K562 (cell line): ENCODE measurements around the gene UQCC2. TPM values are rescaled to one million over a fixed set of nuclear protein-coding genes. Genes with fewer than 3 reads are reported as not detected.

Experiments
- CXXC5 ChIP-seq: fragments of 250-450 bp; sonication (Bioruptor Pico); IDR thresholded peaks from 2 replicates; pipeline ENCODE4 v1.8.0; 2022; ENCODE audit warnings: inconsistent platforms, mild to moderate bottlenecking, moderate library complexity
- EWSR1 ChIP-seq: fragments of 450-650 bp; IDR thresholded peaks from 2 replicates; pipeline ENCODE4 v1.6.1; 2018; ENCODE audit warnings: borderline replicate concordance, mild to moderate bottlenecking, low read depth, moderate library complexity; ENCODE audit not compliant: partially characterized antibody
- LCOR ChIP-seq: sonication (generic); formaldehyde crosslinking; IDR thresholded peaks from 2 replicates; pipeline ENCODE4 v1.8.0; 2022; ENCODE audit warnings: mild to moderate bottlenecking, missing genetic modification reagents
- MTA1 ChIP-seq: fragments of 450-650 bp; IDR thresholded peaks from 2 replicates; pipeline ENCODE4 v1.6.1; 2017; ENCODE audit warnings: borderline replicate concordance
- NCOA2 ChIP-seq, 2 experiments: fragments of 450-650 bp; IDR thresholded peaks; 2 replicates each; pipeline ENCODE4 v1.6.1; 2018; ENCODE audit warnings: mild to moderate bottlenecking in 2 of 2, moderate library complexity in 1 of 2; ENCODE audit not compliant: partially characterized antibody in 2 of 2
- TCF15 ChIP-seq: fragments of 250-450 bp; sonication (Bioruptor Pico); IDR thresholded peaks from 2 replicates; pipeline ENCODE4 v1.8.0; 2022; ENCODE audit warnings: moderate library complexity, mild to moderate bottlenecking, inconsistent platforms
- ZNF717 ChIP-seq: fragments of 250-450 bp; sonication (Bioruptor Pico); IDR thresholded peaks from 2 replicates; pipeline ENCODE4 v1.5.0; 2021
- polyA plus RNA-seq, 8 experiments: library from polyadenylated mRNA; depleted of rRNA in 4 of 8; stranded (reverse) in 5 of 8; unstranded in 3 of 8; fragments of >200 nt; fragmentation: Nextera tagmentation in 2 of 8; fragmentation: Illumina TruSeq in 1 of 8; extraction: Ambion mirVana in 2 of 8; extraction: Trizol in 1 of 8; gene quantifications; 2 replicates each; pipeline versions ENCODE4 v1.2.1 to v1.2.3, GENCODE V29; 2011 to 2014; ENCODE audit warnings: inconsistent platforms in 1 of 8, missing spikeins in 1 of 8
- total RNA-seq, 7 experiments: library from RNA; depleted of rRNA in 6 of 7; stranded (reverse); fragments of >200 nt in 6 of 7; fragmentation: Illumina TruSeq in 2 of 7; extraction: Trizol in 2 of 7; gene quantifications; 2 replicates each; pipeline versions ENCODE4 v1.2.1 to v1.2.3, GENCODE V29; 2011 to 2021; ENCODE audit warnings: low replicate concordance in 1 of 7
- TF ChIP-seq, protein P1 (sequence below): IDR thresholded peaks from 2 replicates; pipeline ENCODE4 v1.6.1; 2012; ENCODE audit warnings: low read depth, low read length, improper control_type of control experiment, borderline replicate concordance
- TF ChIP-seq, protein P2 (sequence below), 2 experiments: fragments of 450-650 bp in 1 of 2; sonication (generic) in 1 of 2; formaldehyde crosslinking in 1 of 2; IDR thresholded peaks in 1 of 2; conservative IDR thresholded peaks in 1 of 2; 2 replicates each; pipeline versions ENCODE4 v1.6.1 to v1.8.1; 2016 to 2023; ENCODE audit warnings: mild to moderate bottlenecking in 2 of 2, moderate library complexity in 2 of 2, inconsistent platforms in 1 of 2, missing genetic modification reagents in 1 of 2
- TF ChIP-seq, protein P3 (sequence below): sonication (generic); formaldehyde crosslinking; IDR thresholded peaks from 2 replicates; pipeline ENCODE4 v1.8.0; 2022; ENCODE audit warnings: mild to moderate bottlenecking, low read depth, missing genetic modification reagents

Gene UQCC2
- total and polyA plus RNA-seq, 9 of the 15 experiments (the other 6 are each of a cell fraction or from before 2014, with no cell fraction given): 58.5 to 927 (median 158) TPM

DNA sequence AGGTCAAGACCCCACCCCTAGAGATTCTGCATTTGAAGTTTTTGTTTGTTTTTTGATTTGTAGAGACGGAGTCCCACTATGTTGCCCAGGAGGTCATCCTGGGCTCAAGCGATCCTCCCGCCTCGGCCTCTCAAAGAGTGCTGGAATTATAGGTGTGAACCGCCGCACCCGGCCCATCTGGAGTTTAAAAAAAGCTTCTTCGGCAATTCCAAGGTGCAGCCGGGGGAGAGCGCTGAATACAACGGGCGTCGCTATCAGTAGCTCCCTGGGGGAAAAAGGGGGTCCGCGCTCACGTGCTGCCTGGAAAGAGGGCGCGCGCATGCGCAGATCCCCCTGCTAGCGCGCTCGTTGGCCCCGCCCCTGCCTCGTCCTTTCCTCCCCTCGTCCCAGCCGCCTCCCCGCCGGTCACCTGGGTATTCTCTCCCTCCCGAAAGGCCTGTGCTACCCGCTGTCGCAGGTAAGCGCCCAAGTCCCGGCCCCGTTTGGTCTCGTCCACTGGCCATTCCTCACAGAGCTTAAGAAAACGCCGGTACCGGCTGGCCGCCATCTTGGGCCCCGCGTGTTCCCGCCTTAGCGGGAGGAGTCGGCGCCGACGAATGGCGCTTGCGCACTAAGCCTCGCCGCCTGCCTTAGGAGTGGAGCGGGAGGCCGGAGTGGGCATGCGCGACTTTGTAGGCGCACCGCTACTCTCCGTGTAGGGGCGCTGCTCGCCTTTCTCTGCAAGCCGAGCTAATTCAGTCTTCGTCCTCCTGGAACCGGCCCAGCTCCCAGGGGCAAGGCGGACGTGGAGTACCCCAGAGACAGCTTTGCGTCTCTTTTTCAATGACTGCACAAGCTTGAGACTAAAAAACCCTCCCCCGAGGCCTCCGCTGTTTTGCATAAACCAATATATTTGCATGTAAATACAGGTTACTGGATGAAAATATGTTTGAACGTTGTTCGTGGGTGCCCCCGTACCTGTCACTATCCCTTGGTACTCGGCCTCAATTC is at the start of gene UQCC2 (continued):
- TF ChIP-seq, protein P1, sequence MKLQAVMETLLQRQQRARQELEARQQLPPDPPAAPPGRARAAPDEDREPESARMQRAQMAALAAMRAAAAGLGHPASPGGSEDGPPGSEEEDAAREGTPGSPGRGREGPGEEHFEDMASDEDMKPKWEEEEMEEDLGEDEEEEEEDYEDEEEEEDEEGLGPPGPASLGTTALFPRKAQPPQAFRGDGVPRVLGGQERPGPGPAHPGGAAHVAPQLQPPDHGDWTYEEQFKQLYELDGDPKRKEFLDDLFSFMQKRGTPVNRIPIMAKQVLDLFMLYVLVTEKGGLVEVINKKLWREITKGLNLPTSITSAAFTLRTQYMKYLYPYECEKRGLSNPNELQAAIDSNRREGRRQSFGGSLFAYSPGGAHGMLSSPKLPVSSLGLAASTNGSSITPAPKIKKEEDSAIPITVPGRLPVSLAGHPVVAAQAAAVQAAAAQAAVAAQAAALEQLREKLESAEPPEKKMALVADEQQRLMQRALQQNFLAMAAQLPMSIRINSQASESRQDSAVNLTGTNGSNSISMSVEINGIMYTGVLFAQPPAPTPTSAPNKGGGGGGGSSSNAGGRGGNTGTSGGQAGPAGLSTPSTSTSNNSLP: no peak
- no peak for TF ChIP-seq NCOA2 (IDR thresholded peaks at IDR 0.05; ENCODE audit: partially characterized antibody in 2 of 2)
- TF ChIP-seq, protein P2, sequence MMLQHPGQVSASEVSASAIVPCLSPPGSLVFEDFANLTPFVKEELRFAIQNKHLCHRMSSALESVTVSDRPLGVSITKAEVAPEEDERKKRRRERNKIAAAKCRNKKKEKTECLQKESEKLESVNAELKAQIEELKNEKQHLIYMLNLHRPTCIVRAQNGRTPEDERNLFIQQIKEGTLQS (IDR thresholded peaks at IDR 0.05): no peak
- TF ChIP-seq, protein P2 (CRISPR knock-in tag; conservative IDR thresholded peaks at IDR 0.05): peak; percentile 32; the same call in 1 of the 2 replicates
- no peak for TF ChIP-seq ZNF717 (CRISPR knock-in tag)
- peak; percentile 89; the same call in 1 of the 2 replicates for TF ChIP-seq LCOR (CRISPR knock-in tag)
- TF ChIP-seq EWSR1: no peak
- peak; percentile 89 for TF ChIP-seq CXXC5 (CRISPR knock-in tag)
- no peak; the same call in 1 of the 2 replicates for TF ChIP-seq TCF15 (CRISPR knock-in tag)
- no peak for TF ChIP-seq MTA1
- TF ChIP-seq, protein P3, sequence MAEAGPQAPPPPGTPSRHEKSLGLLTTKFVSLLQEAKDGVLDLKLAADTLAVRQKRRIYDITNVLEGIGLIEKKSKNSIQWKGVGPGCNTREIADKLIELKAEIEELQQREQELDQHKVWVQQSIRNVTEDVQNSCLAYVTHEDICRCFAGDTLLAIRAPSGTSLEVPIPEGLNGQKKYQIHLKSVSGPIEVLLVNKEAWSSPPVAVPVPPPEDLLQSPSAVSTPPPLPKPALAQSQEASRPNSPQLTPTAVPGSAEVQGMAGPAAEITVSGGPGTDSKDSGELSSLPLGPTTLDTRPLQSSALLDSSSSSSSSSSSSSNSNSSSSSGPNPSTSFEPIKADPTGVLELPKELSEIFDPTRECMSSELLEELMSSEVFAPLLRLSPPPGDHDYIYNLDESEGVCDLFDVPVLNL (CRISPR knock-in tag): peak; percentile 85
